ENCODE data around the gene KLHDC2. TPM values are rescaled to one million over a fixed set of nuclear protein-coding genes. Genes with fewer than 3 reads are reported as not detected.
A peak's percentile ranks its signal among the peaks of the same experiment; 100 is the strongest.

Gene KLHDC2
- total and polyA plus RNA-seq, 2 experiments from 2014 or later, result 82.8 to 84.9 TPM

DNA sequence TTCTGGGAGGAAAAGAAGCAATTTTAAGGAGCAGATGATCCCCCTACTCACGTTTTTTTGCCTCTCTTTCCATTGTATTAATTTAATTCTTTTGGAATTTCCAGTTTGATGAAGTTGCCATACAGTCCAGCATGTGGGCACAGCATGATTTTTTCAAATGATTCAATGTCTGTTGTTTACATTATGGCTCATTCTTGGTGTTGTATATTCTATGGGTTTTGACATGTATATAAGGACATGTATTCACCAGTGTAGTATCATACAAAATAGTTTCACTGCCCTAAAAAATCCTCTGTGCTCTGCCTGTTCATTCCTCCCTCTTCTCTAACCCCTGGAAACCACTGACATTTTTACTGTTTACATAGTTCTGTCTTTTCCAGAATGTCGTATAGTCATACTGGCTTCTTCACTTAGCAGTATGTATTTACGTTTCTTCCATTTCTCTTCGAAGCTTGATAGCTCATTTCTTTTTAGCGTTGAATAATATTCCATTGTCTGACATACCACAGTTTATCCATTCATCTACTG is 13.3 kb upstream of the KLHDC2 start:
- Histone ChIP-seq H3K9me2 (ENCODE audit: insufficient read depth) (no peaks in the 10 kb centered on the region), H3K4me2 (ENCODE audit: unreplicated experiment) (no peak overlapping the region), H4K20me1 (ENCODE audit: insufficient read depth) (no peaks in the 10 kb centered on the region), H3K36me3 (ENCODE audit: low read depth) (no peaks in the 10 kb centered on the region), H3K4me1 (ENCODE audit: insufficient read depth) (no peaks in the 10 kb centered on the region), H3K79me2 (ENCODE audit: insufficient read depth) (no peaks in the 10 kb centered on the region), H3K27ac (no peak overlapping the region), H3K27me3 (replicated peaks; ENCODE audit: insufficient read depth) (no peaks in the 10 kb centered on the region), H3K4me3 (no peak overlapping the region), H3F3A (ENCODE audit: insufficient read depth) (no peaks in the 10 kb centered on the region), H3K9me3 (ENCODE audit: low read depth) (no peaks in the 10 kb centered on the region), H3K9ac (no peak overlapping the region), H2AFZ (no peak overlapping the region)
- in situ Hi-C loops (cut with MboI), result no loop called here
- no peak for DNase-seq
- TF ChIP-seq EZH2 (IDR thresholded peaks at IDR 0.05; ENCODE audit: insufficient read depth, poor library complexity, severe bottlenecking) (no peak), EZH2phosphoT487 (IDR thresholded peaks at IDR 0.05; ENCODE audit: insufficient read depth, low read depth) (no peak)
- WGBS, 2 experiments (ENCODE audit: low coverage in 1 of 2, low lambda C conversion rate in 2 of 2, missing lambda C conversion rate in 2 of 2), result 65 to 69% methylated on average over 5 of the region's 5 CpGs

DNA sequence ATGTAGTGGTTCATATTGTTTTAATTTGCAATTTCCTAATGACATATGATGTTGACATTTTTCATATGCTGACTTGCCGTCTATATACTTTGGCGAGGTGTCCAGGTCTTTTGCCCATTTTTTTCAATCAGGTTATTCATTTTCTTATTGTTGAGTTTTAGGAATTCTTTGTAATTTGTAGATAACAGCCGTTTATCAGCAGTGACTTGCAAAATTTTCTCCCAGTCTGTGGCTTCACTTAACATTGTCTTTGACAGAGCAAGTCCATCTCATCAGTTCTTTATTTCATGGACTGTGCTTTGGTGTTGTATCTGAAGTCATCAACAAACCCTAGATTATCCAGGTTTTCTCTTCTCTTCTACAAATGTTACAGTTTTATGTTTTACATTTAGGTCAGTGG is 12.6 kb upstream of the KLHDC2 start:
- no peak overlapping the region for H3K4me2 ChIP-seq (ENCODE audit: unreplicated experiment)
- no peak overlapping the region for H3K27ac ChIP-seq
- no peak for DNase-seq
- H3F3A ChIP-seq (ENCODE audit: insufficient read depth), result no peaks in the 10 kb centered on the region
- no peaks in the 10 kb centered on the region for H4K20me1 ChIP-seq (ENCODE audit: insufficient read depth)
- in situ Hi-C loops (cut with MboI), result no loop called here
- H3K9me3 ChIP-seq (ENCODE audit: low read depth), result no peaks in the 10 kb centered on the region
- H3K36me3 ChIP-seq (ENCODE audit: low read depth), result no peaks in the 10 kb centered on the region
- 93 to 94% methylated on average over 3 of the region's 3 CpGs for WGBS, 2 experiments (ENCODE audit: low coverage in 1 of 2, low lambda C conversion rate in 2 of 2, missing lambda C conversion rate in 2 of 2)
- no peak overlapping the region for H2AFZ ChIP-seq
- TF ChIP-seq EZH2phosphoT487 (IDR thresholded peaks at IDR 0.05; ENCODE audit: insufficient read depth, low read depth) (no peak), EZH2 (IDR thresholded peaks at IDR 0.05; ENCODE audit: insufficient read depth, poor library complexity, severe bottlenecking) (no peak)
- H3K79me2 ChIP-seq (ENCODE audit: insufficient read depth), result no peaks in the 10 kb centered on the region
- H3K9me2 ChIP-seq (ENCODE audit: insufficient read depth), result no peaks in the 10 kb centered on the region
- H3K4me1 ChIP-seq (ENCODE audit: insufficient read depth), result no peaks in the 10 kb centered on the region
- H3K4me3 ChIP-seq, result no peak overlapping the region
- H3K9ac ChIP-seq, result no peak overlapping the region
- no peaks in the 10 kb centered on the region for H3K27me3 ChIP-seq (replicated peaks; ENCODE audit: insufficient read depth)

DNA sequence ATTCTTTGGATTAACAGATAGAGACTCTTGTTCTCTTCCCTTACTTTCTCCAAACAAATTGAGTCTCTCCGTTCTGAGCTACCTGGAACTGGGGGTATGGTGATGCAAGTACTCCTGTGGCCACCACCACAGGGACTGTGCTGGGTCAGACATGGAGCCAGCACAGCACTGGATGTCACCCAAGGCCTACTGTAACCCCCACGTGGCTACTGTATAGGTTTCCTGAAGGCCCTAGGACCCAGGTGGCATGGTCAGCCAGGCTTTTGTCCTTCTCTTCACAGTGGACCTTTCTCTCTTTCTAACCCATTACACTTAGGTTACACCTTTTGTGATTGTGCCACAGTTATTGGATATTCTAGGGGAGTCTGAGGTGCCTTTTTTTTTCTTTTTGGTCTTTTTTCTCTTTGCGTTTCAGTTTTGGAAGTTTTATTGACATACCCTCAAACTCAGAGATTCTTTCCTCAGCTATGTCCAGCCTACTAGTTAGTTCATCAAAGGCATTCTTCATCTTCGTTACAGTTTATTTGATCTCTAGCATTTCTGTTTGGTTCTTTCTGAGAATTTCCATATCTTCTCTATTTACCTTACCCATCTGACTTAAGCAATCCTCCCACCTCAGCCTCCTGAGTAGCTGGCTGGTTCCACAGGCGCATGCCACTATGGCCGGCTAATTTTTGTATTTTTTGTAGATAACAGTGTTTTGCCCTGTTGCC is 6.0 kb upstream of the KLHDC2 start:
- no peak for DNase-seq

DNA sequence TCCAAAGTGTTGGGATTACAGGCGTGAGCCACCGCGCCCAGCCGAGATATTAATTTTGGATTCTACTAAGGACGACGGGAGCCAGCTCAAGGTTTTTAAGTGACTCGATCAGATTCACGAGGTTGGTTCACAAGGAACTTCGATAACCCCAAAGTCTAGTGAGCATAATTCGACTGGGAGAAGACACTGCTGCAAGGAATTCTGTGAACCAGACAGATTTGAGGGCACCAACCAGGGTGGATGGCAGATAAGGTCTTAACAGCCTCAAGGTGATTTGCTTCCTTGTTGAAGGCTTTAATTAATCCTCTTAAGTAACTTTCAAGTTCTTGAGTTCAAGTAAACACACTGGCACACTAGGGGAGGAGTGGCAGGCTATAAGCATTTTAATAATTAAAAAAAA is 1.1 kb upstream of the KLHDC2 start:
- H3K9me2 ChIP-seq (ENCODE audit: insufficient read depth), result no peaks in the 10 kb centered on the region
- H3K4me2 ChIP-seq (ENCODE audit: unreplicated experiment), result peak overlapping the region; percentile 91
- peaks cover 25% of the 10 kb centered on the region for H3K4me1 ChIP-seq (ENCODE audit: insufficient read depth)
- TF ChIP-seq EZH2phosphoT487 (IDR thresholded peaks at IDR 0.05; ENCODE audit: insufficient read depth, low read depth) (no peak), EZH2 (IDR thresholded peaks at IDR 0.05; ENCODE audit: insufficient read depth, poor library complexity, severe bottlenecking) (no peak)
- no peaks in the 10 kb centered on the region for H3K27me3 ChIP-seq (replicated peaks; ENCODE audit: insufficient read depth)
- peaks cover 36% of the 10 kb centered on the region for H3K79me2 ChIP-seq (ENCODE audit: insufficient read depth)
- H3F3A ChIP-seq (ENCODE audit: insufficient read depth), result peaks cover 28% of the 10 kb centered on the region
- H3K27ac ChIP-seq, result peak overlapping the region; percentile 98
- 79 to 82% methylated on average over 10 of the region's 10 CpGs for WGBS, 2 experiments (ENCODE audit: low coverage in 1 of 2, low lambda C conversion rate in 2 of 2, missing lambda C conversion rate in 2 of 2)
- DNase-seq, result peak; percentile 14
- in situ Hi-C loops (cut with MboI), result loop anchor here (10.0 kb wide), 1 partner anchor 132 kb away; the partner anchor contains the start of gene DNAAF2
- H3K9ac ChIP-seq, result peak overlapping the region; percentile 99
- 0 out of 2 replicates have a peak, but pooled peaks cover under 1% of the 10 kb centered on the region for H3K36me3 ChIP-seq (ENCODE audit: low read depth)
- no peaks in the 10 kb centered on the region for H3K9me3 ChIP-seq (ENCODE audit: low read depth)
- H2AFZ ChIP-seq, result peak overlapping the region; percentile 87
- H4K20me1 ChIP-seq (ENCODE audit: insufficient read depth), result no peaks in the 10 kb centered on the region
- peak overlapping the region; percentile 83 for H3K4me3 ChIP-seq

More for the DNA sequence above, 6.0 kb upstream of the KLHDC2 start:
- no peak overlapping the region for H3K4me3 ChIP-seq
- no peak overlapping the region for H2AFZ ChIP-seq
- no peaks in the 10 kb centered on the region for H3K9me3 ChIP-seq (ENCODE audit: low read depth)
- H3F3A ChIP-seq (ENCODE audit: insufficient read depth), result peaks cover 4% of the 10 kb centered on the region
- no peaks in the 10 kb centered on the region for H3K36me3 ChIP-seq (ENCODE audit: low read depth)
- no peak overlapping the region for H3K9ac ChIP-seq
- H3K9me2 ChIP-seq (ENCODE audit: insufficient read depth), result no peaks in the 10 kb centered on the region
- no peaks in the 10 kb centered on the region for H4K20me1 ChIP-seq (ENCODE audit: insufficient read depth)
- H3K4me2 ChIP-seq (ENCODE audit: unreplicated experiment), result no peak overlapping the region
- H3K4me1 ChIP-seq (ENCODE audit: insufficient read depth), result peaks cover 3% of the 10 kb centered on the region; the same call in 1 of the 2 replicates
- 76 to 82% methylated on average over 6 of the region's 6 CpGs for WGBS, 2 experiments (ENCODE audit: low coverage in 1 of 2, low lambda C conversion rate in 2 of 2, missing lambda C conversion rate in 2 of 2)
- H3K27me3 ChIP-seq (replicated peaks; ENCODE audit: insufficient read depth), result no peaks in the 10 kb centered on the region
- no peaks in the 10 kb centered on the region for H3K79me2 ChIP-seq (ENCODE audit: insufficient read depth)
- H3K27ac ChIP-seq, result no peak overlapping the region
- TF ChIP-seq EZH2 (IDR thresholded peaks at IDR 0.05; ENCODE audit: insufficient read depth, poor library complexity, severe bottlenecking) (no peak), EZH2phosphoT487 (IDR thresholded peaks at IDR 0.05; ENCODE audit: insufficient read depth, low read depth) (no peak)
- in situ Hi-C loops (cut with MboI), result loop anchor here (10.0 kb wide), 1 partner anchor 127 kb away; the partner anchor contains the start of gene DNAAF2

Data from GM23248 (cell line).